Breast epithelium (tissue), 4 donors: Measurements from ENCODE around the gene LIX1. TPM values are rescaled to one million over a fixed set of nuclear protein-coding genes. Genes with fewer than 3 reads are reported as not detected.
"Not testable (repeated sequence)": the region's sequence is repeated elsewhere in the genome, so short reads cannot be mapped to it uniquely, and the experiment has no call there.

Source experiments
- DNase-seq, 2 donors: peaks; one replicate each; pipeline ENCODE4 v3.0.0-alpha.2; 2019; ENCODE audit warnings: low spot score in 2 of 2
- H3K27ac ChIP-seq, 2 donors: fragments of 200-600 bp; sonication (generic) in 1 of 2; one replicate each; pipeline ENCODE4 v1.5.1; 2016 to 2019; ENCODE audit warnings: mild to moderate bottlenecking in 1 of 2
- H3K27me3 ChIP-seq, 2 donors: fragments of 200-600 bp; sonication (generic) in 1 of 2; one replicate each; pipeline versions ENCODE4 v1.5.1 to v1.6.0; 2017 to 2019; ENCODE audit warnings: control low read depth in 1 of 2, mild to moderate bottlenecking in 1 of 2
- H3K36me3 ChIP-seq: fragments of 200-600 bp; one replicate; pipeline ENCODE4 v1.5.1; 2019
- H3K4me1 ChIP-seq, 2 donors: fragments of 200-600 bp; sonication (generic); one replicate each; pipeline ENCODE4 v1.5.1; 2016 to 2019; ENCODE audit warnings: control low read depth in 1 of 2
- H3K4me3 ChIP-seq, 3 donors: fragments of 200-600 bp; sonication (generic); 1 replicate in 2 of 3; 2 replicates in 1 of 3; pipeline ENCODE4 v1.5.1; 2016 to 2019; ENCODE audit warnings: mild to moderate bottlenecking in 3 of 3, moderate library complexity in 2 of 3
- H3K9me3 ChIP-seq, 2 donors: fragments of 200-600 bp; sonication (generic) in 1 of 2; one replicate each; pipeline ENCODE4 v1.5.1; 2016 to 2019; ENCODE audit warnings: control low read depth in 1 of 2
- CTCF ChIP-seq, 3 donors: fragments of 450-650 bp; IDR thresholded peaks; one replicate each; pipeline ENCODE4 v1.5.1; 2016 to 2017; ENCODE audit warnings: antibody characterized with exemption in 3 of 3, mild to moderate bottlenecking in 3 of 3, moderate library complexity in 3 of 3
- POLR2A ChIP-seq: fragments of 450-650 bp; IDR thresholded peaks from one replicate; pipeline ENCODE4 v1.6.1; 2016; ENCODE audit warnings: antibody characterized with exemption, mild to moderate bottlenecking, moderate library complexity
- POLR2AphosphoS5 ChIP-seq, 3 donors: sonication (generic); formaldehyde crosslinking; IDR thresholded peaks; one replicate each; pipeline ENCODE4 v1.6.1; 2017; ENCODE audit warnings: antibody characterized with exemption in 3 of 3
- intact Hi-C: fragments of 100-400 bp; cut with DNase I; formaldehyde crosslinking; loops from one replicate; pipeline ENCODE4 v1.15.1; 2023; ENCODE audit warnings: low total_unique reads
- total RNA-seq, 3 donors: library from RNA; depleted of rRNA; stranded (reverse); fragments of >200 nt; gene quantifications; one replicate each; pipeline ENCODE4 v1.1.0, GENCODE V29; 2016

LIX1 gene
- total RNA-seq, 3 donors from 2014 or later, result 0.15 TPM; not detected in 2

- intact Hi-C loops, result no loop called here
- no peak overlapping the region for H3K4me3 ChIP-seq
- no peak for DNase-seq
- H3K27me3 ChIP-seq, result no peaks in the 10 kb centered on the region
- no peak overlapping the region for H3K27ac ChIP-seq
- TF ChIP-seq POLR2AphosphoS5 (IDR thresholded peaks at IDR 0.05) (no peak), POLR2A (no peak), CTCF (IDR thresholded peaks at IDR 0.05) (no peak)
- H3K9me3 ChIP-seq, result peaks cover 0 to 8% of the 10 kb centered on the region in 2 donors
- no peaks in the 10 kb centered on the region for H3K4me1 ChIP-seq
- no peaks in the 10 kb centered on the region for H3K36me3 ChIP-seq
Measured at GRCh38 chr5:97088774-97089148, 53.6 kb downstream of the LIX1 start.

GRCh38 chr5:97087138-97087537, 55.3 kb downstream of the LIX1 start:
- H3K9me3 ChIP-seq, result peaks cover 0 to 8% of the 10 kb centered on the region in 2 donors
- no peaks in the 10 kb centered on the region for H3K27me3 ChIP-seq
- DNase-seq, result no peak
- intact Hi-C loops, result no loop called here
- TF ChIP-seq CTCF (IDR thresholded peaks at IDR 0.05) (no peak), POLR2AphosphoS5 (IDR thresholded peaks at IDR 0.05) (no peak), POLR2A (no peak)
- H3K27ac ChIP-seq, result no peak overlapping the region
- no peaks in the 10 kb centered on the region for H3K4me1 ChIP-seq
- no peaks in the 10 kb centered on the region for H3K36me3 ChIP-seq
- no peak overlapping the region for H3K4me3 ChIP-seq

- TF ChIP-seq POLR2AphosphoS5 (IDR thresholded peaks at IDR 0.05), result no peak
- intact Hi-C loops, result no loop called here
- DNase-seq, result no peak
- H3K27me3 ChIP-seq, result no peaks in the 10 kb centered on the region
- no peaks in the 10 kb centered on the region for H3K36me3 ChIP-seq
- no peaks in the 10 kb centered on the region for H3K4me1 ChIP-seq
- no peak overlapping the region for H3K4me3 ChIP-seq
- peaks cover 0 to 8% of the 10 kb centered on the region in 2 donors for H3K9me3 ChIP-seq
- H3K27ac ChIP-seq, result no peak overlapping the region
Measured at GRCh38 chr5:97085459-97086181, 56.8 kb downstream of the LIX1 start.

GRCh38 chr5:97084782-97085458, 57.5 kb downstream of the LIX1 start:
- H3K4me1 ChIP-seq, H3K27ac ChIP-seq, H3K27me3 ChIP-seq, H3K36me3 ChIP-seq, DNase-seq, intact Hi-C loops, H3K9me3 ChIP-seq, H3K4me3 ChIP-seq: not testable (repeated sequence)

- intact Hi-C loops, result no loop called here
- no peak for DNase-seq
- TF ChIP-seq CTCF (IDR thresholded peaks at IDR 0.05) (no peak), POLR2A (no peak), POLR2AphosphoS5 (IDR thresholded peaks at IDR 0.05) (no peak)
- Histone ChIP-seq H3K27ac (no peak overlapping the region), H3K27me3 (no peaks in the 10 kb centered on the region), H3K4me1 (no peaks in the 10 kb centered on the region), H3K36me3 (no peaks in the 10 kb centered on the region), H3K9me3 (no peaks in the 10 kb centered on the region), H3K4me3 (no peak overlapping the region)
Measured at GRCh38 chr5:97078958-97079743, 63.3 kb downstream of the LIX1 start.

GRCh38 chr5:97077246-97077645, 65.2 kb downstream of the LIX1 start:
- TF ChIP-seq CTCF (IDR thresholded peaks at IDR 0.05), result no peak
- no peak for TF ChIP-seq POLR2AphosphoS5 (IDR thresholded peaks at IDR 0.05)
- TF ChIP-seq POLR2A, result no peak
- H3K4me1 ChIP-seq, result no peaks in the 10 kb centered on the region
- no peak overlapping the region for H3K4me3 ChIP-seq
- H3K9me3 ChIP-seq, result no peaks in the 10 kb centered on the region
- H3K27me3 ChIP-seq, result no peaks in the 10 kb centered on the region
- no peak overlapping the region for H3K27ac ChIP-seq
- intact Hi-C loops, result no loop called here
- no peak for DNase-seq
- no peaks in the 10 kb centered on the region for H3K36me3 ChIP-seq
